GM12865 (cell line): ENCODE measurements around the gene PPIG.
"Not testable (repeated sequence)": the region's sequence is repeated elsewhere in the genome, so short reads cannot be mapped to it uniquely, and the experiment has no call there.

ENCODE experiments used
- DNase-seq: peaks from one replicate; pipeline ENCODE4 v3.0.0; 2010; ENCODE audit warnings: low read depth
- H3K4me3 ChIP-seq: 2 replicates; pipeline ENCODE4 v1.5.1; 2011; ENCODE audit warnings: mild to moderate bottlenecking, low read depth, low read length, control low read depth
- TF ChIP-seq, protein P1 (sequence below): IDR thresholded peaks from 2 replicates; pipeline ENCODE4 v1.5.1; 2011; ENCODE audit warnings: low read length, control low read depth, low read depth, inconsistent platforms; ENCODE audit not compliant: insufficient read depth; ENCODE audit errors: missing control alignments

PPIG gene

DNA sequence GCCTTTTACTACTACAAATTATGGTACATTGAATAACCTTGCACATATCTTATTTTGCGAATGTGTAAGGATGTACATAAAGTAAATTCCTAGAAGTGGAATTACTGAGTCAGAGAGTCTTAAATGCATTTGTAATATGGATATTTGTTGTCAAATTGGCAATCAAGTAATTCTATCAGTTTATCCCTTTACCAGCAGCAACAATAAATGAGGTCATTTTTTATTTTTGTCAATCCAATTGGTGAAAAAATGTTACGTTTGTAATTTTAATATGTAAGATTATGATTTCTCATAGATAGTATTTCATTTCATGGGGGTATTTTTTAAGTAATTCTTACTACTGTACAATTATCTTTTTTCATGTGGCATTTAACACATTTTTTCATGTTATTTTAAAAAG is 14.8 kb downstream of the PPIG start:
- TF ChIP-seq, protein P1, sequence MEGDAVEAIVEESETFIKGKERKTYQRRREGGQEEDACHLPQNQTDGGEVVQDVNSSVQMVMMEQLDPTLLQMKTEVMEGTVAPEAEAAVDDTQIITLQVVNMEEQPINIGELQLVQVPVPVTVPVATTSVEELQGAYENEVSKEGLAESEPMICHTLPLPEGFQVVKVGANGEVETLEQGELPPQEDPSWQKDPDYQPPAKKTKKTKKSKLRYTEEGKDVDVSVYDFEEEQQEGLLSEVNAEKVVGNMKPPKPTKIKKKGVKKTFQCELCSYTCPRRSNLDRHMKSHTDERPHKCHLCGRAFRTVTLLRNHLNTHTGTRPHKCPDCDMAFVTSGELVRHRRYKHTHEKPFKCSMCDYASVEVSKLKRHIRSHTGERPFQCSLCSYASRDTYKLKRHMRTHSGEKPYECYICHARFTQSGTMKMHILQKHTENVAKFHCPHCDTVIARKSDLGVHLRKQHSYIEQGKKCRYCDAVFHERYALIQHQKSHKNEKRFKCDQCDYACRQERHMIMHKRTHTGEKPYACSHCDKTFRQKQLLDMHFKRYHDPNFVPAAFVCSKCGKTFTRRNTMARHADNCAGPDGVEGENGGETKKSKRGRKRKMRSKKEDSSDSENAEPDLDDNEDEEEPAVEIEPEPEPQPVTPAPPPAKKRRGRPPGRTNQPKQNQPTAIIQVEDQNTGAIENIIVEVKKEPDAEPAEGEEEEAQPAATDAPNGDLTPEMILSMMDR: no peak
- H3K4me3 ChIP-seq: no peak overlapping the region
- no peak for DNase-seq

DNA sequence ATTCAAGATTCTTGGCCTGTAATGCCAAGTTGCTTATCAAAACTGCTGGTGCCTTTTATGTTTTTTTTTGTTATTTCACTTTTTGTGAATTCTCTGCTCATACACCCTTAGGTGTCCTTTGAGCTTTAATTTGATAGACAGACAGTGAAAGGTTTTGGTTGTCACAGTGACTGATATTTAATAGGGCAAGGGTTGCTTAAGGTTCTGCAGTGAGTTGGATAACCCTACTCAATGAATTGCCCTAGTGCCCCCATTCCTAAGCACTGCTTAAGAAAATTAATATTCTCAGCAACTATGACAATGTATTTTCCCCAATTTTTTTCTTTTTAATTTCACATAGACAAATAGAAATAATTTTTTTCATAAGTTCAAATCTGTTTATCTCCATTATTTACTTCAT is 15.4 kb downstream of the PPIG start:
- H3K4me3 ChIP-seq: no peak overlapping the region
- TF ChIP-seq, protein P1: no peak
- DNase-seq: no peak

DNA sequence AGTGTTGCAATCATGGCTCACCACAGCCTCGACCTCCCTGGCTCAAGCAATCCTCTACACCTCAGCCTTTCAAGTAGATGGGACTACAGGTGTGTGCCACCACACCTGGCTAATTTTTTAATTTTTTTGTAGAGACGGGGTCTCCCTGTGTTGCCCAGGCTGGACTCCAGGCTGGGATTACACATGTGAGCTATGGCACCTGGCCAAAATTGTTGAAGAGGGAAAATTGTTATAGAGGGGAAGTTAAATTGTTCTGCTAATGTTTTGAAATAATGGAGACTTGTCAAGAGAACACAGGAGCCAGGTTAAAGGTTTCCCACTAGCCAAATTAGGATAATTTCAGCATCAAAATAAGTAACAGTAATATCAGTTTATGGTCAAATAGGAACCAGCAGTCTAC is 25.1 kb downstream of the PPIG start:
- TF ChIP-seq, protein P1: no peak
- DNase-seq: no peak

DNA sequence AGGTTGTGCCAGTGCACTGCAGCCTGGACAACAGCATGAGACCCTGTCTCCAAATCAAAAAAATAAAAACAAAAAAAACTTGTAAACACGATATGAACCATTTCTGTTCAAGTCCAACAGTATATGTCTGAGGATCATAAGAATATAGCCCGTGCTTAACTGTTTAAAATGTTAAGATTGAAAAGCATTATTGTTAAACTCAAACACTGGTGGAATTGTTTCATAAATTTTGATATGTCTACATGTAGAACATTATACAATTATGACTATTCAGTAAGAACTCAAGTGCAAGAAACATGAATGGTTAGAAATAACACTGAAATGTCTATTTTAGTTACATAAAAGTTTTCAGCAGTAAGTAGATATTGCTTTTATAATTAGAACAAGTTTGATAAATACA is 29.7 kb downstream of the PPIG start:
- H3K4me3 ChIP-seq: no peak overlapping the region
- TF ChIP-seq, protein P1: no peak
- no peak for DNase-seq

More for the DNA sequence above, 25.1 kb downstream of the PPIG start:
- H3K4me3 ChIP-seq: no peak overlapping the region

DNA sequence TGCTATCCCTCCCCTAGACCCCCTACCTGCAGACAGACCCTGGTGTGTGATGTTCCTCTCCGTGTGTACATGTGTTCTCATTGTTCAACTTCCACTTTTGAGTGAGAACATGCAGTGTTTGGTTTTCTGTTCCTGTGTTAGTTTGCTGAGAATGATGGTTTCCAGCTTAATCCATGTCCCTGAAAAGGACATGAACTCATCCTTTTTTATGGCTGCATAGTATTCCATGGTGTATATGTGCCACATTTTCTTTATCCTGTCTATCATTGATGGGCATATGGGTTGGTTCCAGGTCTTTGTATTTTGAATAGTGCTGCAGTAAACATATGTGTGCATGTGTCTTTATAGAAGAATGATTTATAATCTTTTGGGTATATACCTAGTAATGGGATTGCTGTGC is 31.8 kb downstream of the PPIG start:
- DNase-seq, H3K4me3 ChIP-seq: not testable (repeated sequence)

DNA sequence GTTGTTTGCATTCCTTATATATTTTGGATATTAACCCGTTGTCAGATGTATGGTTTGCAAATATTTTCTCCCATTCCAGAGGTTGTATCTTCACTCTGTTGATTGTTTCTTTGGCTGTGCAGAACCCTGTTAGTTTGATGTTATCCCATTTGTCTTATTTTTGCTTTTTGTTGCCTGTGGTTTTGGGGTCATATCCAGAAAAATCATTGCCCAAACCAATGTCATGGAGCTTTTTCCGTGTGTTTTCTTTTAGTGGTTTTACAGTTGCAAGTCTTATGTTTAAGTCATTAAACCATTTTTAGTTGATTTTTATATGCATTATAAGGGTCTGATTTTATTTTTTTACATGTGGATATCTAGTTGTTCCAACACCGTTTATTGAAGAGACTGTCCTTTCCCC is 35.8 kb downstream of the PPIG start:
- no peak overlapping the region for H3K4me3 ChIP-seq
- no peak for DNase-seq
- TF ChIP-seq, protein P1: no peak

DNA sequence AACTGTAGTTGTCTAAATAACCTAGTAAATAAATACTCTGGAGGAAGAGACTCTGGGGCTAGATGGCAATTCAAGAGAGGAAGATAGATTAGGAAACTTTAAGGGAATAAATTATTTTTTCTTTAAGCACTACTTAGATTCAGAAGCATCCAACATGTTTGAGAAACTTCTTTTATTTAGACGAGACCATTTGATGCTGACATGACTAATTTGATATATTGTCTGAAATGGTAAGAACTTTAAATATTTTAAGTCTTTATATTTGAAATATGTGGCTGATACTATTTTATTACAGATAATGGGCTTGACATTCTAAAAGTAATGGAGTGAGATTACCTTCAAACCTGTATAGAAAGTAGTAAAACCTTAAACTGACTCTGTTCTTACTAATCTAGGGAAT is 36.4 kb downstream of the PPIG start:
- no peak overlapping the region for H3K4me3 ChIP-seq
- no peak for DNase-seq
- TF ChIP-seq, protein P1: no peak
